Aorta (tissue), 5 donors: ENCODE measurements around the gene COX5B. TPM values are rescaled to one million over a fixed set of nuclear protein-coding genes. Genes with fewer than 3 reads are reported as not detected.
A peak's percentile ranks its signal among the peaks of the same experiment; 100 is the strongest.

Experiments
- ATAC-seq: fragments of 200-7000 bp; cut with Tn5 transposase; one replicate; pipeline ENCODE4 v1.9.1; 2022; ENCODE audit warnings: moderate library complexity; ENCODE audit not compliant: low FRiP score
- DNase-seq, 2 donors: peaks; one replicate each; pipeline ENCODE4 v3.0.0-alpha.2; 2020
- H3K27ac ChIP-seq, 2 donors: one replicate each; pipeline ENCODE4 v1.5.1; 2013; ENCODE audit warnings: low read length in 2 of 2, mild to moderate bottlenecking in 2 of 2, moderate library complexity in 2 of 2, control low read depth in 1 of 2, inconsistent platforms in 1 of 2, low read depth in 1 of 2
- H3K27me3 ChIP-seq, 2 donors: one replicate each; pipeline ENCODE4 v1.6.1; 2013; ENCODE audit warnings: control low read depth in 1 of 2, low read length in 1 of 2, mild to moderate bottlenecking in 1 of 2, moderate library complexity in 1 of 2; ENCODE audit not compliant: insufficient read depth in 2 of 2, control insufficient read depth in 1 of 2
- H3K36me3 ChIP-seq, 2 donors: one replicate each; pipeline ENCODE4 v1.6.1; 2013; ENCODE audit warnings: control low read depth in 1 of 2, low read length in 1 of 2, mild to moderate bottlenecking in 1 of 2; ENCODE audit not compliant: insufficient read depth in 2 of 2, control insufficient read depth in 1 of 2
- H3K4me1 ChIP-seq, 2 donors: one replicate each; pipeline ENCODE4 v1.6.1; 2013; ENCODE audit warnings: low read length in 2 of 2, control low read depth in 1 of 2, mild to moderate bottlenecking in 1 of 2, moderate library complexity in 1 of 2; ENCODE audit not compliant: insufficient read depth in 2 of 2, control insufficient read depth in 1 of 2
- H3K4me3 ChIP-seq, 2 donors: one replicate each; pipeline ENCODE4 v1.5.1; 2013; ENCODE audit warnings: low read length in 2 of 2, control low read depth in 1 of 2, mild to moderate bottlenecking in 1 of 2
- H3K9me3 ChIP-seq: one replicate; pipeline ENCODE4 v1.6.1; 2013; ENCODE audit warnings: mild to moderate bottlenecking, low read length; ENCODE audit not compliant: control insufficient read depth
- WGBS, 2 donors: extraction: QIAGEN DNeasy Blood & Tissue Kit; methylation state at CpG; one replicate each; pipeline ENCODE4 v1.1.7; 2013; 5-methylcytosine and 5-hydroxymethylcytosine counted together
- intact Hi-C, 2 donors: fragments of 100-400 bp; cut with DNase I; formaldehyde crosslinking; loops; one replicate each; pipeline versions ENCODE4 v1.14.2 to v1.15.0; 2022
- polyA plus RNA-seq, 2 donors: library from polyadenylated mRNA; stranded (reverse); fragments of 200-250 nt; gene quantifications; one replicate each; pipeline ENCODE4 v1.2.3, GENCODE V29; 2013
- total RNA-seq, 2 donors: library from RNA; stranded (reverse); fragmentation: NEBNext Ultra II Directional; extraction: Animal tissue kit (Norgen Biotek cat#: 25700); gene quantifications; one replicate each; pipeline ENCODE4 v1.2.1, GENCODE V29; 2021
- donor health status: healthy with polysubstance abuse.
- donor health status: Bipolar disorder and iron deficiency.
- donor health status: DM: no; HTN: no; CAD: no.
- donor health status: DM: no; HTN: no; CAD: no.
- donor health status: DM: yes; HTN: yes; CAD: no.

Gene COX5B
- total and polyA plus RNA-seq, 4 donors: 114 to 286 (median 190) TPM

- intact Hi-C loops: loop anchor here in 1 of 2 donors (10.0 kb wide), 1 partner anchor 1626 kb away; no protein-coding TSS in a partner anchor
- Histone ChIP-seq H3K4me3 (no peak overlapping the region), H3K36me3 (no peaks in the 10 kb centered on the region), H3K9me3 (no peaks in the 10 kb centered on the region), H3K27me3 (no peaks in the 10 kb centered on the region), H3K4me1 (no peaks in the 10 kb centered on the region), H3K27ac (no peak overlapping the region)
- no peak for ATAC-seq
- no peak for DNase-seq
- WGBS, 2 donors: 55 to 61% methylated on average over 6 of the region's 6 CpGs
These were observed 45.3 kb downstream of the COX5B start for GRCh38 chr2:97691166-97691565.

GRCh38 chr2:97693476-97693875, 47.6 kb downstream of the COX5B start:
- no peak overlapping the region for H3K27ac ChIP-seq
- no peaks in the 10 kb centered on the region for H3K9me3 ChIP-seq
- no peaks in the 10 kb centered on the region for H3K4me1 ChIP-seq
- no peak for DNase-seq
- H3K27me3 ChIP-seq: no peaks in the 10 kb centered on the region
- H3K36me3 ChIP-seq: no peaks in the 10 kb centered on the region
- no peak overlapping the region for H3K4me3 ChIP-seq
- intact Hi-C loops: loop anchor here in 1 of 2 donors (10.0 kb wide), 1 partner anchor 1629 kb away; no protein-coding TSS in a partner anchor
- ATAC-seq: no peak

- Histone ChIP-seq H3K27me3 (no peaks in the 10 kb centered on the region), H3K9me3 (no peaks in the 10 kb centered on the region), H3K27ac (no peak overlapping the region), H3K4me1 (no peaks in the 10 kb centered on the region), H3K4me3 (no peak overlapping the region), H3K36me3 (no peaks in the 10 kb centered on the region)
- no peak for ATAC-seq
- DNase-seq: no peak
- intact Hi-C loops: loop anchor here (2.0 to 10.0 kb wide), 2 partner anchors 105 to 1631 kb away; no protein-coding TSS in a partner anchor
- 91 to 92% methylated on average over 5 of the region's 5 CpGs for WGBS, 2 donors
These were observed 49.9 kb downstream of the COX5B start for GRCh38 chr2:97695744-97696143.

GRCh38 chr2:97697252-97698235, 51.7 kb downstream of the COX5B start:
- intact Hi-C loops: loop anchor here (1.0 to 10.0 kb wide), 3 partner anchors 33 to 1633 kb away; partner anchors contain the start of gene ACTR1B (in 1 of the 2)
- ATAC-seq: peak; percentile 93
- Histone ChIP-seq H3K36me3 (no peaks in the 10 kb centered on the region), H3K27me3 (no peaks in the 10 kb centered on the region), H3K4me3 (no peak overlapping the region), H3K4me1 (no peaks in the 10 kb centered on the region), H3K9me3 (no peaks in the 10 kb centered on the region), H3K27ac (no peak overlapping the region)
- peak; percentile 91 to 97 for DNase-seq
- WGBS, 2 donors: 24 to 27% methylated on average over 14 of the region's 14 CpGs

Other genes with a start within 250 kb of the COX5B start
- 10 to 100 TPM; 36.4 to 56.8 TPM for gene ANKRD36B, start 56.2 kb upstream of the COX5B start, total RNA-seq
- gene ANKRD36B, start 56.2 kb upstream of the COX5B start, polyA plus RNA-seq: 10 to 100 TPM in 1 of 2 donors, 1 to 10 TPM in 1; 2.6 to 26.9 TPM
- 10 to 100 TPM; 70.6 to 74.4 TPM for gene ACTR1B, start 18.0 kb downstream of the COX5B start, total RNA-seq
- 10 to 100 TPM; 63.2 to 92.2 TPM for gene ACTR1B, start 18.0 kb downstream of the COX5B start, polyA plus RNA-seq
- gene C2orf92, start 23.7 kb downstream of the COX5B start, total RNA-seq: 10 to 100 TPM; 10.3 TPM
- 10 to 100 TPM in 1 of 2 donors, 1 to 10 TPM in 1; 4.1 to 36.3 TPM for gene C2orf92, start 23.7 kb downstream of the COX5B start, polyA plus RNA-seq
- gene ZAP70, start 67.5 kb downstream of the COX5B start, total RNA-seq: 1 to 10 TPM; 4.3 to 7.5 TPM
- 1 to 10 TPM; 1.3 to 2.8 TPM for gene ZAP70, start 67.5 kb downstream of the COX5B start, polyA plus RNA-seq